Activated T-cell treated with anti-CD3 and anti-CD28 coated beads, Interleukin-2, amount 50 U/mL, for 4 hours (primary cell): ENCODE measurements around the gene MUTYH. TPM values are rescaled to one million over a fixed set of nuclear protein-coding genes. Genes with fewer than 3 reads are reported as not detected.

ENCODE experiments used
- ATAC-seq, 2 donors: fragments of 200-7000 bp; cut with Tn5 transposase; one replicate each; pipeline ENCODE4 v1.10.0; 2021
- DNase-seq: peaks from one replicate; pipeline ENCODE4 v3.0.0-alpha.2; 2020
- H3K27me3 Mint-ChIP-seq: one replicate; pipeline ENCODE4 v1.8.0; 2021; ENCODE audit warnings: low read depth, mixed read lengths
- H3K36me3 Mint-ChIP-seq: one replicate; pipeline ENCODE4 v1.8.0; 2022; ENCODE audit warnings: mixed read lengths; ENCODE audit not compliant: insufficient read depth
- H3K4me1 Mint-ChIP-seq: one replicate; pipeline ENCODE4 v1.8.0; 2021; ENCODE audit warnings: low read depth, mixed read lengths
- H3K4me3 Mint-ChIP-seq: one replicate; pipeline ENCODE4 v1.8.0; 2021; ENCODE audit warnings: mild to moderate bottlenecking, moderate library complexity, mixed read lengths
- H3K9me3 Mint-ChIP-seq: one replicate; pipeline ENCODE4 v1.8.0; 2021; ENCODE audit warnings: mixed read lengths
- total RNA-seq, 3 donors: library from RNA; stranded (reverse); gene quantifications; one replicate each; pipeline ENCODE4 v1.2.1, GENCODE V29; 2021

MUTYH gene
- total RNA-seq, 3 donors from 2014 or later = 52.0 to 57.0 (median 54.4) TPM

DNA sequence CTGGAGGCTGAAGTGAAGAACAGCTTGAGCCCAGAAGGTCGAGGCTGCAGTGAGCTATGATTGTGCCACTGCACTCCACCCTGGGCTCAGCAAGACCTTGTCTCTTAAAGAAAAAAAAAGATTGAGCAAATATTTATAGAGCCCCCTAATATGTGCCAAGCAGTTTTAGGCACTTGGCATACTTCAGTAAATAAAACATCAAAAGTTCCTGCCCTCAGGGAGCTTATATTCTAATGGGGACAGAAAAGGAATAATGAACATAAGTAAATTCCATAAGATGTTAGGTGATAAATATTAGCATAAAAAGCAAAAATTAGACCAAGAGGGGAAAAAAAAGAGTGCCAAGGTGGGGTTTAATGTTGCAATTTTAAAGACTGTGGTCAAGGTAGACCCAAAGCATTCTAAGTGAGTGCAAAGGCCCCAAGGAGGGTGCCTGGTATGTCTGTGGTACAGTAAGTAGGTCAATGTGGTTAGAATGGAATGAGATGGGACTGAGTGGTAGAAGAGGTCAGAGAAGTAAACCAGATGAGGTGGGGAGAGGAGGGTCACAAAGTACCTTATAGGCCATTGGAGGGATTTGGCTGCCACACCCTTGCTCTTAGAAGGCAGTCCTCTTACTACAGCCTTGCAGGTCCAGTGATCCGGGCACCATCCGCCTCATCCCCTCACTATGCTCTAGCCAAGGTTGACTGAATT, 2.5 kb downstream of the MUTYH start:
- no peak for DNase-seq
- H3K36me3 Mint-ChIP-seq = peaks cover 27% of the 10 kb centered on the region
- no peaks in the 10 kb centered on the region for H3K9me3 Mint-ChIP-seq
- H3K27me3 Mint-ChIP-seq = no peaks in the 10 kb centered on the region
- peaks cover 44% of the 10 kb centered on the region for H3K4me1 Mint-ChIP-seq
- peak overlapping the region; percentile 54 for H3K4me3 Mint-ChIP-seq
- ATAC-seq = no peak

DNA sequence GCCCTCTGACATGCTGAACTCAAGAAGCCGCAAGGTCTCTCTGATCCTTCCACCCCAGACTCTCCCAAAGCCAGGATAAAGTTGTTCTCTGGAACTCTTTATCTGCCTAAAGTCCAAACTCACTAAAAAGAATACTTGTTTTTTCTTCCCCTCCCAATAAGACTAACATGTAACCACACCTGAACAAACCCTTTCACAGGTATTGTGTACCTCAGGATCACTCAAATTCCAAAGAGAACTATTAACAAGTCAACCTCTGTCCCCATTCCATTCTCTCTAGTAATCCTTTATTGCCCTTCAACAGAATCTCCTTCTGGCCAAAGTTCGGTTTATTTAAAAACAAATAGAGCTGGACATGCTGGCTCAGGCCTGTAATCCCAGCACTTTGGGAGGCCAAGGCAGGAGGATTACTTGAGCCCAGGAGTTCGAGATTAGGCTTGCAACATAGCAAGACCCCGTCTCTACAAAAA, 4.3 kb downstream of the MUTYH start:
- peaks cover 33% of the 10 kb centered on the region for H3K4me1 Mint-ChIP-seq

GRCh38 chr1:45334308-45335245, 5.7 kb downstream of the MUTYH start:
- DNase-seq = no peak
- ATAC-seq = no peak
- no peak overlapping the region for H3K4me3 Mint-ChIP-seq
- H3K4me1 Mint-ChIP-seq = peaks cover 29% of the 10 kb centered on the region
- H3K27me3 Mint-ChIP-seq = no peaks in the 10 kb centered on the region
- H3K36me3 Mint-ChIP-seq = peaks cover 13% of the 10 kb centered on the region
- no peaks in the 10 kb centered on the region for H3K9me3 Mint-ChIP-seq

More for the DNA sequence above, 4.3 kb downstream of the MUTYH start:
- Mint-ChIP-seq H3K36me3 (peaks cover 16% of the 10 kb centered on the region), H3K9me3 (no peaks in the 10 kb centered on the region), H3K27me3 (no peaks in the 10 kb centered on the region), H3K4me3 (no peak overlapping the region)
- ATAC-seq (no peak), DNase-seq (no peak)

GRCh38 chr1:45332346-45332720, 7.9 kb downstream of the MUTYH start:
- H3K36me3 Mint-ChIP-seq = peaks cover 17% of the 10 kb centered on the region
- no peak for DNase-seq
- no peaks in the 10 kb centered on the region for H3K27me3 Mint-ChIP-seq
- ATAC-seq = no peak
- H3K4me3 Mint-ChIP-seq = no peak overlapping the region
- H3K4me1 Mint-ChIP-seq = peaks cover 20% of the 10 kb centered on the region
- no peaks in the 10 kb centered on the region for H3K9me3 Mint-ChIP-seq

GRCh38 chr1:45331436-45332345, 8.5 kb downstream of the MUTYH start:
- Mint-ChIP-seq H3K36me3 (peaks cover 14% of the 10 kb centered on the region), H3K9me3 (no peaks in the 10 kb centered on the region), H3K4me3 (no peak overlapping the region), H3K27me3 (no peaks in the 10 kb centered on the region), H3K4me1 (peaks cover 19% of the 10 kb centered on the region)
- DNase-seq (no peak), ATAC-seq (no peak)

DNA sequence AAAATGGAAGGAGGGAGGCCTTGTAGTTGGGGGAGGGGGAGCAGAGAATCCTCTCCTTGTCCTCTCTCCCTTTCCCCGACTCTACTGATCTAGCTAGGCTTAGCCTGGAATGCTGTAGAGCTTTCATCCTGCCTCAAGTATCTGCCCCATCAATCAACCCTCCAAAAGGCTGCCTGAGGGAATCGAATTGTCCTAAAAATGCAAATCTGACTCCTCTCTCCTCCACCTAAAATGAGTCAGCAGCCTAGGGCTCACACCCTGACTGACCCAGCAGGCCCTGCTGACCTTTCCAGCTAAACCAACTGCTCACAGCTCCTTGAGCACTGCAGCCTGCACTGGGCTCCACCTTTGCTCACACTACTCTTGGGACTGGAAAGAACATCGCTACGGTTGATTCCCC, 10.8 kb downstream of the MUTYH start:
- ATAC-seq (no peak), DNase-seq (no peak)
- H3K4me1 Mint-ChIP-seq = peaks cover 13% of the 10 kb centered on the region
- H3K9me3 Mint-ChIP-seq = no peaks in the 10 kb centered on the region
- H3K27me3 Mint-ChIP-seq = no peaks in the 10 kb centered on the region
- peaks cover 14% of the 10 kb centered on the region for H3K36me3 Mint-ChIP-seq
- peak overlapping the region; percentile 45 for H3K4me3 Mint-ChIP-seq

GRCh38 chr1:45328680-45329079, 11.6 kb downstream of the MUTYH start:
- H3K27me3 Mint-ChIP-seq = no peaks in the 10 kb centered on the region
- DNase-seq (no peak), ATAC-seq (no peak)
- H3K4me3 Mint-ChIP-seq = peak overlapping the region; percentile 85
- no peaks in the 10 kb centered on the region for H3K9me3 Mint-ChIP-seq
- H3K4me1 Mint-ChIP-seq = peaks cover 10% of the 10 kb centered on the region
- H3K36me3 Mint-ChIP-seq = peaks cover 14% of the 10 kb centered on the region

- Mint-ChIP-seq H3K27me3 (no peaks in the 10 kb centered on the region), H3K9me3 (no peaks in the 10 kb centered on the region)
Observed at GRCh38 chr1:45327644-45328515, 12.4 kb downstream of the MUTYH start.

GRCh38 chr1:45326627-45327623, 13.3 kb downstream of the MUTYH start, which contains the start of gene HPDL:
HPDL (plus strand) TSS chr1:45326895; CDS start chr1:45327149, 254 bp downstream.
- peak; percentile 64 for DNase-seq
- peak; percentile 91 to 94 for ATAC-seq
- no peaks in the 10 kb centered on the region for H3K27me3 Mint-ChIP-seq
- H3K36me3 Mint-ChIP-seq = peaks cover 11% of the 10 kb centered on the region
- peaks cover 10% of the 10 kb centered on the region for H3K4me1 Mint-ChIP-seq
- H3K9me3 Mint-ChIP-seq = no peaks in the 10 kb centered on the region
- H3K4me3 Mint-ChIP-seq = peak within 1 kb of the TSS; percentile 85

More at GRCh38 chr1:45327644-45328515, 12.4 kb downstream of the MUTYH start:
- peak overlapping the region; percentile 85 for H3K4me3 Mint-ChIP-seq
- peaks cover 10% of the 10 kb centered on the region for H3K4me1 Mint-ChIP-seq
- ATAC-seq (peak in 1 of 2 donors; percentile 15), DNase-seq (no peak)
- H3K36me3 Mint-ChIP-seq = peaks cover 12% of the 10 kb centered on the region

DNA sequence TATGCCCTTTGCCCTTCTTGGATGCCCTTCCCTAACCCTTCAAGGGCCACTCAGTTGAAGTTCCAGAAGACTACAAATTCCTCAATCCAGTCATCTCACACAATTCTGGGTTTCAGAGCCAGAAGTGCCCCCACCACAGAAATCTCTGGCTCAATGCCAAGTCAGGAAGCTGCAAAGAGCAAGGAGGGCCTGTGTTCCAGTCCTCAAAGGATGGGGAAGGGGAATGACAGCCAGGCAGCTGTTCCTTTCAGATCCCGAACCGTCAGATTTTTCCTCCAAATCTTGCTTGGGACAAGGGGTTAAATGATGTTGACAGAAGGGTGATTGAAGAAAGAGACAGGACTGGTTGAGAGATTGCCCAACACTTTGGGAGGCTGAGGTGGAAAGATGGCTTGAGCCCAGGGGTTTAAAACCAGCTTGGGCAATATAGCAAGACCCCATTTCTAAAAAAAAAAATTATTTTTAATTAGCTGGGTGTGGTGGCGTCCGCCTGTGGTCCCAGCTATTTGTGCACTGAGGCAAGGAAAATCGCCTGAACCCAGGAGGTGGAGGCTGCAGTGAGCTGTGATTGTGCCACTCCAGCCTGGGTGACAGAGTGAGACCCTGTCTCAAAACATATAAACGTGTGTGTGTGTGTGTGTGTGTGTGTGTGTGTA, 14.3 kb downstream of the MUTYH start:
- Mint-ChIP-seq H3K4me3 (peak overlapping the region; percentile 85), H3K9me3 (no peaks in the 10 kb centered on the region), H3K36me3 (peaks cover 11% of the 10 kb centered on the region), H3K27me3 (no peaks in the 10 kb centered on the region), H3K4me1 (peaks cover 10% of the 10 kb centered on the region)
- ATAC-seq (no peak), DNase-seq (no peak)

DNA sequence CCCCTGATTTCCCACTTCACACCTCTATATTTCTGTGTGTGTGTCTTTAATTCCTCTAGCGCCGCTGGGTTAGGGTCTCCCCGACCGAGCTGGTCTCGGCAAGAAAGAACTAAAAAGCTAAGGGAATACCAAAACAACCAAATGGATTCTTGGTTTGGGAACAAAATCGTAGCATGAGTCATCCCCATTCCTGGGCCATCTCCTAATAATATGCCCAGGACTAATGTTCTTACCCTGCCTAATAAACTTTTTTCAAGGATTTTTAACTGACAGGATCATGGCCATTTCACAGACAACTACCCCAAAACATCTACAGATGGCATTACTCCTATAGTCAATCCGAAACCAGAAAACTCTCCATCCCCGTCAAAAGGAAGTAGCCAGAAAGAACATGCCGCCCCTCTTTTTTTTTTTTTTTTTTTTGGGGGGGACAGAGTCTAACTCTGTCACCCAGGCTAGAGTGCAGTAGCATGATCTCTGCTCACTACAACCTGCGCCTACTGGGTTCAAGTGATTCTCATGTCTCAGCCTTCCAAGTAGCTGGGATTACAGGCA, 17.7 kb downstream of the MUTYH start:
- no peak for ATAC-seq
- Mint-ChIP-seq H3K36me3 (no peaks in the 10 kb centered on the region), H3K9me3 (no peaks in the 10 kb centered on the region), H3K4me3 (no peak overlapping the region), H3K4me1 (peaks cover under 1% of the 10 kb centered on the region), H3K27me3 (no peaks in the 10 kb centered on the region)
- no peak for DNase-seq

DNA sequence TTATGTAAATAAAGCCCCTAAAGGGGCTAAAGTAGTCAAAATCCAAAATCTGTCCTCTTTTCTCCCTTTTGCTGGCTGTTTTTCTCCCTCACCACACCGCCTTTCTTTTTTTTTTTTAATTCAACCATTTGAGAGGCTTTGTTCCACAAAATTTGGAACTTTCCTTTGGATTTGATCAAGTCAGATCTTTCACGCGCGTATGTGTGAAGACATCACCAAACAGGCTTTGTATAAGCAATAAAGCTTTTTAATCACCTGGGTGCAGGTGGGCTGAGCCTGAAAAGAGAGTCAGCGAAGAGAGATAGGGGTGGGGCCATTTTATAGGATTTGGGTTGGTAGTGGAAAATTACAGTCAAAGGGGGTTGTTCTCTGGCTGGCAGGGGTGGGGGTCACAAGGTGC, 18.8 kb downstream of the MUTYH start:
- H3K4me3 Mint-ChIP-seq = no peak overlapping the region
- no peaks in the 10 kb centered on the region for H3K36me3 Mint-ChIP-seq
- H3K9me3 Mint-ChIP-seq = no peaks in the 10 kb centered on the region
- no peaks in the 10 kb centered on the region for H3K4me1 Mint-ChIP-seq
- DNase-seq (no peak), ATAC-seq (no peak)
- H3K27me3 Mint-ChIP-seq = no peaks in the 10 kb centered on the region
